GM18508 (cell line): ENCODE measurements around the gene DLGAP4.

ENCODE experiments used
- ATAC-seq: cut with Tn5 transposase; IDR thresholded peaks from one replicate; pipeline ENCODE4 v1.9.1; 2021; ENCODE audit warnings: moderate number of reproducible peaks; ENCODE audit not compliant: insufficient read depth, unreplicated experiment

Gene DLGAP4

GRCh38 chr20:36573798-36574365 is 267.7 kb downstream of the DLGAP4 start:
- ATAC-seq: no peak

DNA sequence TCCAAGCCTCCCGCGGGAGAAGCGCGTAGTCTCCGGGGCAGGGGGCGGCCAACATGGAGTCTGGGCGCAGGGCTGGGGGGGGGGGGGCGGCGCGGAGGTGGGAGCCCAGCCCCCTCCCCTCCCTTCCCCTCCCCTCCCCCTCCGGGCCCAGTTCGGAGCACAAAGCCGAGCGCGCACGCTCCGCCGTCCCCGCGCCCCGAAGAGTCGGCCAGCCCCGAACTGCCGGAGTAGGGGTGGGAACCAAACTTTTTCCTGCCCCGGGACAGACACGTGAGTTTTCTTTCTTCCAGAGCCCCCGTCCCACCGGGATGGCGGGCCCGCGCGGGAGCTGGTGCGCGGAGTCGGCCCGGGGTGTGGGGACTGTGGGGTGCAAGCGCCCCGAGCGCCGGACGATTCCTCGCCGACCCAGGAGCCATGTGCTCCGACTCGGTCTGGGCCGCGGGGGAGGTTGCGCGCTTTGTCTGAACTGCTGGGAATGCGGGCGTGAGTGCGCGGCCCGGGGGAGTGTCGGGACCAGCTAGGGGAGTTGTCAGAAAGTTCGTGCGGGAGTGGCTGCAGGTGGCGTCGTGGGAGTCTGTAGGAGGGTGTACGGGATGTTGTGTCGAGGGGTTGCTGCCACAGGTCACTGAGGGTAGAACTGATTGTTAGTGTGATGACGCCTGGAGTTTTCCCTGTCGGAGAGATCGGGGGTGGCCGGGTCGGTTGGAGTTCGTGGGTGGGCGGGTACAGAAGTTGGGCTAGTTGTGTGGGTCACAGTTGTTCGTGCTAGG is 268.4 kb downstream of the DLGAP4 start:
- no peak for ATAC-seq

- no peak for ATAC-seq
These were observed 269.9 kb downstream of the DLGAP4 start for GRCh38 chr20:36576081-36576445.
